Measurements from ENCODE around the gene NCOA6.

Gene NCOA6

GRCh38 chr20:34859367-34859766, 33.9 kb upstream of the NCOA6 start:
- TF ChIP-seq, protein P1, sequence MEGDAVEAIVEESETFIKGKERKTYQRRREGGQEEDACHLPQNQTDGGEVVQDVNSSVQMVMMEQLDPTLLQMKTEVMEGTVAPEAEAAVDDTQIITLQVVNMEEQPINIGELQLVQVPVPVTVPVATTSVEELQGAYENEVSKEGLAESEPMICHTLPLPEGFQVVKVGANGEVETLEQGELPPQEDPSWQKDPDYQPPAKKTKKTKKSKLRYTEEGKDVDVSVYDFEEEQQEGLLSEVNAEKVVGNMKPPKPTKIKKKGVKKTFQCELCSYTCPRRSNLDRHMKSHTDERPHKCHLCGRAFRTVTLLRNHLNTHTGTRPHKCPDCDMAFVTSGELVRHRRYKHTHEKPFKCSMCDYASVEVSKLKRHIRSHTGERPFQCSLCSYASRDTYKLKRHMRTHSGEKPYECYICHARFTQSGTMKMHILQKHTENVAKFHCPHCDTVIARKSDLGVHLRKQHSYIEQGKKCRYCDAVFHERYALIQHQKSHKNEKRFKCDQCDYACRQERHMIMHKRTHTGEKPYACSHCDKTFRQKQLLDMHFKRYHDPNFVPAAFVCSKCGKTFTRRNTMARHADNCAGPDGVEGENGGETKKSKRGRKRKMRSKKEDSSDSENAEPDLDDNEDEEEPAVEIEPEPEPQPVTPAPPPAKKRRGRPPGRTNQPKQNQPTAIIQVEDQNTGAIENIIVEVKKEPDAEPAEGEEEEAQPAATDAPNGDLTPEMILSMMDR (IDR thresholded peaks at IDR 0.05; ENCODE audit: extremely low read depth, insufficient read depth, missing control alignments), result no peak
- in situ Hi-C loops (cut with MboI; ENCODE audit: low pct_unique_long_range_greater_than_20kb, low sequenced_read_pairs, unreplicated experiment), result loop anchor here (25.0 kb wide), 1 partner anchor 353 kb away; no protein-coding TSS in a partner anchor
- DNase-seq (ENCODE audit: low spot score), result no peak

DNA sequence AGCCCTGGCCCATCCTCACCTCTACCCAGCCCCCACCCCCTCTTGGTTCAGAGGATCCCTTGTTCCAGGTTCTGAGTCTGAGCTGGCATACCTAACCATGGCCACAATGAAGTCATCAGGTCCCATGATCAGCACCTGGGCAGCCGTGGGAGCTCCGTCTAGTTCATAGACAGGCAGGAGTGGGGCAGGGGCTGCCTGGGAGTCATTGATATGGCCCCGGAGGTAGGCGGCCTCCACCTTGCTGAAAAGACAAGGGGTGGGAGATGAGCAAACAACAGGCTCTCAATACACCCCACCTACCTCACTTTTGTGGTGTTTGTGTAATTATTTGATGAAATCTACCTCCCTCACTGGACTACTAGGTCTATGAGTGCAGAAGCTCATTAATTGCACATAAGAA, 26.8 kb upstream of the NCOA6 start:
- DNase-seq (ENCODE audit: low spot score), result no peak
- in situ Hi-C loops (cut with MboI; ENCODE audit: low pct_unique_long_range_greater_than_20kb, low sequenced_read_pairs, unreplicated experiment), result loop anchor here (25.0 kb wide), 1 partner anchor 360 kb away; no protein-coding TSS in a partner anchor
- TF ChIP-seq, protein P1 (IDR thresholded peaks at IDR 0.05; ENCODE audit: extremely low read depth, insufficient read depth, missing control alignments), result no peak

- no peak for DNase-seq (ENCODE audit: low spot score)
- TF ChIP-seq, protein P1 (IDR thresholded peaks at IDR 0.05; ENCODE audit: extremely low read depth, insufficient read depth, missing control alignments), result no peak
- in situ Hi-C loops (cut with MboI; ENCODE audit: low pct_unique_long_range_greater_than_20kb, low sequenced_read_pairs, unreplicated experiment), result loop anchor here (25.0 kb wide), 1 partner anchor 361 kb away; no protein-coding TSS in a partner anchor
Observed at GRCh38 chr20:34850969-34851368, 25.5 kb upstream of the NCOA6 start.

- in situ Hi-C loops (cut with MboI; ENCODE audit: low pct_unique_long_range_greater_than_20kb, low sequenced_read_pairs, unreplicated experiment), result loop anchor here (25.0 kb wide), 1 partner anchor 363 kb away; no protein-coding TSS in a partner anchor
- DNase-seq (ENCODE audit: low spot score), result no peak
- TF ChIP-seq, protein P1 (IDR thresholded peaks at IDR 0.05; ENCODE audit: extremely low read depth, insufficient read depth, missing control alignments), result no peak
Observed at GRCh38 chr20:34849778-34850177, 24.3 kb upstream of the NCOA6 start.

GRCh38 chr20:34848597-34848996, 23.1 kb upstream of the NCOA6 start:
- DNase-seq (ENCODE audit: low spot score), result no peak
- TF ChIP-seq, protein P1 (IDR thresholded peaks at IDR 0.05; ENCODE audit: extremely low read depth, insufficient read depth, missing control alignments), result no peak
- in situ Hi-C loops (cut with MboI; ENCODE audit: low pct_unique_long_range_greater_than_20kb, low sequenced_read_pairs, unreplicated experiment), result no loop called here

- no peak for DNase-seq (ENCODE audit: low spot score)
- TF ChIP-seq, protein P1 (IDR thresholded peaks at IDR 0.05; ENCODE audit: extremely low read depth, insufficient read depth, missing control alignments), result no peak
- in situ Hi-C loops (cut with MboI; ENCODE audit: low pct_unique_long_range_greater_than_20kb, low sequenced_read_pairs, unreplicated experiment), result no loop called here
Observed at GRCh38 chr20:34843421-34843820, 18.0 kb upstream of the NCOA6 start.

DNA sequence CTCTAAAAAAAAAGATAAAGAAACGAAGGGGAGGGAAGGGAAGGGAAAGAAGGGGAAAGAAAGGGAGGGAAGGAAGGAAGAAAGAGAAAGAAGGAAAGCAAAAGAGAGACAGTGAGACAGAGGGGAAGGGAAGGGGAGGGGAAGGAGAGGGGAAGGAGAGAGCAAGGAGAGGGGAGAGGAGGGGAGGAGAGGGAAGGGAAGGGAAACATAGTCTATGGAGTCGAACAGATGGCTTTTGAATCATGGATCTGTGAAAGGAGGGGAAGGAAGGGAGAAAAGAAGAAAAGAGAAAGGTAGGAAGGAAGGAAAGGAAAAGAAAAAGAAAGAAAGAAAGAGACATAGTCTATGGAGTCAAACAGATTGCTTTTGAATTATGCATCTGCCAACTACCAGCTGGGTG, 16.7 kb upstream of the NCOA6 start:
- no peak for DNase-seq (ENCODE audit: low spot score)
- in situ Hi-C loops (cut with MboI; ENCODE audit: low pct_unique_long_range_greater_than_20kb, low sequenced_read_pairs, unreplicated experiment), result no loop called here
- TF ChIP-seq, protein P1 (IDR thresholded peaks at IDR 0.05; ENCODE audit: extremely low read depth, insufficient read depth, missing control alignments), result no peak
